HK-2 (cell line): ENCODE results near the gene PCMTD2.
A peak's percentile ranks its signal among the peaks of the same experiment; 100 is the strongest.
"Not testable (repeated sequence)": the region's sequence is repeated elsewhere in the genome, so short reads cannot be mapped to it uniquely, and the experiment has no call there.

Experiments used
- DNase-seq: peaks from one replicate; pipeline ENCODE4 v3.0.0-alpha.2; 2018; ENCODE audit not compliant: unreplicated experiment

Gene PCMTD2

GRCh38 chr20:64224351-64225170 is 31.0 kb upstream of the PCMTD2 start:
- DNase-seq, result peak; percentile 81

- no peak for DNase-seq
Measured at GRCh38 chr20:64225171-64225595, 30.4 kb upstream of the PCMTD2 start.

- no peak for DNase-seq
Measured at GRCh38 chr20:64225828-64226598, 29.5 kb upstream of the PCMTD2 start.

- DNase-seq, result no peak
Measured at GRCh38 chr20:64226686-64227580, 28.6 kb upstream of the PCMTD2 start.

- no peak for DNase-seq
Measured at GRCh38 chr20:64228086-64228653, 27.4 kb upstream of the PCMTD2 start.

- DNase-seq, result no peak
Measured at GRCh38 chr20:64228751-64229506, 26.6 kb upstream of the PCMTD2 start.

GRCh38 chr20:64229507-64230061 is 26.0 kb upstream of the PCMTD2 start:
- no peak for DNase-seq

GRCh38 chr20:64230461-64231145 is 24.9 kb upstream of the PCMTD2 start:
- no peak for DNase-seq

GRCh38 chr20:64231621-64232550 is 23.7 kb upstream of the PCMTD2 start:
- DNase-seq, result no peak

- no peak for DNase-seq
Measured at GRCh38 chr20:64232794-64233193, 22.8 kb upstream of the PCMTD2 start.

GRCh38 chr20:64233725-64234124 is 21.8 kb upstream of the PCMTD2 start:
- no peak for DNase-seq

- DNase-seq, result no peak
Measured at GRCh38 chr20:64234291-64234791, 21.2 kb upstream of the PCMTD2 start.

GRCh38 chr20:64234921-64235565 is 20.5 kb upstream of the PCMTD2 start:
- DNase-seq, result not testable (repeated sequence)

GRCh38 chr20:64236137-64237088 is 19.1 kb upstream of the PCMTD2 start:
- DNase-seq, result no peak

- no peak for DNase-seq
Measured at GRCh38 chr20:64237316-64237715, 18.2 kb upstream of the PCMTD2 start.

GRCh38 chr20:64238115-64238825 is 17.3 kb upstream of the PCMTD2 start:
- DNase-seq, result no peak
